Breast epithelium (tissue), 3 donors: ENCODE measurements around the gene TMEM238.

ENCODE experiments used
- CTCF ChIP-seq, 3 donors: fragments of 450-650 bp; IDR thresholded peaks; one replicate each; pipeline ENCODE4 v1.5.1; 2016 to 2017; ENCODE audit warnings: antibody characterized with exemption in 3 of 3, mild to moderate bottlenecking in 3 of 3, moderate library complexity in 3 of 3
- POLR2A ChIP-seq: fragments of 450-650 bp; IDR thresholded peaks from one replicate; pipeline ENCODE4 v1.6.1; 2016; ENCODE audit warnings: antibody characterized with exemption, mild to moderate bottlenecking, moderate library complexity

- TF ChIP-seq CTCF (IDR thresholded peaks at IDR 0.05) (no peak), POLR2A (no peak)
Observed at GRCh38 chr19:55353803-55354697, 30.0 kb downstream of the TMEM238 start.
